Measurements from ENCODE around the gene BMP7. TPM values are rescaled to one million over a fixed set of nuclear protein-coding genes. Genes with fewer than 3 reads are reported as not detected.

BMP7 gene
- total and polyA plus RNA-seq, 11 donors: 0.72 to 12.3 (median 3.7) TPM

GRCh38 chr20:57163041-57163440, 103.4 kb downstream of the BMP7 start:
- Histone ChIP-seq H3K36me3 (no peaks in the 10 kb centered on the region), H3K27ac (no peak overlapping the region), H3K4me3 (no peak overlapping the region), H3K4me1 (peaks cover 0 to 14% (median 0%) of the 10 kb centered on the region in 12 donors), H3K9me3 (peaks cover 0 to 3% (median 0%) of the 10 kb centered on the region in 12 donors), H3K27me3 (no peaks in the 10 kb centered on the region)
- WGBS, 4 donors: 66 to 69% (median 68%) methylated on average over 2 of the region's 2 CpGs
- intact Hi-C loops (cut with DNase I): no loop called here
- TF ChIP-seq CTCF (IDR thresholded peaks at IDR 0.05) (no peak), POLR2A (IDR thresholded peaks at IDR 0.05) (no peak)
- ATAC-seq: no peak
- DNase-seq: no peak

GRCh38 chr20:57162362-57162652, 104.1 kb downstream of the BMP7 start:
- ATAC-seq (peak in 3 of 4 donors; percentile 31 to 60 (median 54)), DNase-seq (peak in 1 of 5 donors; percentile 52)
- H3K36me3 ChIP-seq: no peaks in the 10 kb centered on the region
- intact Hi-C loops (cut with DNase I): no loop called here
- H3K4me3 ChIP-seq: peak overlapping the region in 2 of 12 donors; percentile 40 to 51
- H3K4me1 ChIP-seq: peaks cover 0 to 14% (median 0%) of the 10 kb centered on the region in 12 donors
- no peaks in the 10 kb centered on the region for H3K27me3 ChIP-seq
- peaks cover 0 to 3% (median 0%) of the 10 kb centered on the region in 12 donors for H3K9me3 ChIP-seq
- 54 to 69% (median 58%) methylated on average over 3 to 5 of the region's 5 CpGs for WGBS, 4 donors
- H3K27ac ChIP-seq: peak overlapping the region in 4 of 12 donors; percentile 34 to 84 (median 53)
- TF ChIP-seq CTCF (IDR thresholded peaks at IDR 0.05) (no peak), POLR2A (IDR thresholded peaks at IDR 0.05) (no peak)

GRCh38 chr20:57161478-57162361, 104.7 kb downstream of the BMP7 start:
- Histone ChIP-seq H3K36me3 (no peaks in the 10 kb centered on the region), H3K27me3 (no peaks in the 10 kb centered on the region), H3K27ac (peak overlapping the region in 7 of 12 donors; percentile 32 to 84 (median 55)), H3K4me3 (peak overlapping the region in 7 of 12 donors; percentile 5 to 51 (median 23)), H3K9me3 (peaks cover 0 to 3% (median 0%) of the 10 kb centered on the region in 12 donors), H3K4me1 (peaks cover 0 to 16% (median 0%) of the 10 kb centered on the region in 12 donors)
- DNase-seq (peak in 1 of 5 donors; percentile 45), ATAC-seq (peak in 1 of 4 donors; percentile 10)
- 51 to 72% (median 59%) methylated on average over 25 of the region's 25 CpGs for WGBS, 4 donors
- TF ChIP-seq POLR2A (IDR thresholded peaks at IDR 0.05) (no peak), CTCF (IDR thresholded peaks at IDR 0.05) (no peak)
- intact Hi-C loops (cut with DNase I): no loop called here

GRCh38 chr20:57160985-57161384, 105.5 kb downstream of the BMP7 start:
- H3K27me3 ChIP-seq: no peaks in the 10 kb centered on the region
- H3K27ac ChIP-seq: peak overlapping the region in 5 of 12 donors; percentile 51 to 84 (median 55)
- TF ChIP-seq CTCF (IDR thresholded peaks at IDR 0.05) (no peak), POLR2A (IDR thresholded peaks at IDR 0.05) (no peak)
- peaks cover 0 to 16% (median 0%) of the 10 kb centered on the region in 12 donors for H3K4me1 ChIP-seq
- DNase-seq: no peak
- intact Hi-C loops (cut with DNase I): no loop called here
- no peak for ATAC-seq
- peak overlapping the region in 7 of 12 donors; percentile 5 to 51 (median 23) for H3K4me3 ChIP-seq
- 67 to 81% (median 71%) methylated on average over 8 of the region's 8 CpGs for WGBS, 4 donors
- peaks cover 0 to 3% (median 0%) of the 10 kb centered on the region in 12 donors for H3K9me3 ChIP-seq
- no peaks in the 10 kb centered on the region for H3K36me3 ChIP-seq
